ENCODE measurements around the gene NUDT1.

The NUDT1 gene

DNA sequence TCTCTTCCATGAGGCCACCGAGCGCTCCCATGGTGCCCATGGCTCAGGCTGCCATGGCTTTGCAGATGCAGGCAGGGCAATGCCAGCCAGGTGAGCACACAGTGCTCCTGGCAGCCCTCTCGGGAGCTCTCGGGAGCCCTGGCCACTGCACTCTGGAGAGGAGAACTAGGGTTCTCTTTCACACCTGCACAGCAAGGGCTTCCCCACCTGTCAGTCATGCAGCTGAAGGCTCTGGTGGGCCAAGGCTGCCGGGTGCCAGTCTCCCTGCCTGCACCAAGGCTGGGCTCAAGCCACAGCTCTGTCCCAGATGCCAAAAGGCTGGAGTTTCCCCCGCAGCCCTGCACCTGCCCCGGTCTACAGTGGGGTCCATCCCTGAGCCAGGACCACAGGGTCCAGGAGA, 32.6 kb downstream of the NUDT1 start (continued):
- TF ChIP-seq, protein P1, sequence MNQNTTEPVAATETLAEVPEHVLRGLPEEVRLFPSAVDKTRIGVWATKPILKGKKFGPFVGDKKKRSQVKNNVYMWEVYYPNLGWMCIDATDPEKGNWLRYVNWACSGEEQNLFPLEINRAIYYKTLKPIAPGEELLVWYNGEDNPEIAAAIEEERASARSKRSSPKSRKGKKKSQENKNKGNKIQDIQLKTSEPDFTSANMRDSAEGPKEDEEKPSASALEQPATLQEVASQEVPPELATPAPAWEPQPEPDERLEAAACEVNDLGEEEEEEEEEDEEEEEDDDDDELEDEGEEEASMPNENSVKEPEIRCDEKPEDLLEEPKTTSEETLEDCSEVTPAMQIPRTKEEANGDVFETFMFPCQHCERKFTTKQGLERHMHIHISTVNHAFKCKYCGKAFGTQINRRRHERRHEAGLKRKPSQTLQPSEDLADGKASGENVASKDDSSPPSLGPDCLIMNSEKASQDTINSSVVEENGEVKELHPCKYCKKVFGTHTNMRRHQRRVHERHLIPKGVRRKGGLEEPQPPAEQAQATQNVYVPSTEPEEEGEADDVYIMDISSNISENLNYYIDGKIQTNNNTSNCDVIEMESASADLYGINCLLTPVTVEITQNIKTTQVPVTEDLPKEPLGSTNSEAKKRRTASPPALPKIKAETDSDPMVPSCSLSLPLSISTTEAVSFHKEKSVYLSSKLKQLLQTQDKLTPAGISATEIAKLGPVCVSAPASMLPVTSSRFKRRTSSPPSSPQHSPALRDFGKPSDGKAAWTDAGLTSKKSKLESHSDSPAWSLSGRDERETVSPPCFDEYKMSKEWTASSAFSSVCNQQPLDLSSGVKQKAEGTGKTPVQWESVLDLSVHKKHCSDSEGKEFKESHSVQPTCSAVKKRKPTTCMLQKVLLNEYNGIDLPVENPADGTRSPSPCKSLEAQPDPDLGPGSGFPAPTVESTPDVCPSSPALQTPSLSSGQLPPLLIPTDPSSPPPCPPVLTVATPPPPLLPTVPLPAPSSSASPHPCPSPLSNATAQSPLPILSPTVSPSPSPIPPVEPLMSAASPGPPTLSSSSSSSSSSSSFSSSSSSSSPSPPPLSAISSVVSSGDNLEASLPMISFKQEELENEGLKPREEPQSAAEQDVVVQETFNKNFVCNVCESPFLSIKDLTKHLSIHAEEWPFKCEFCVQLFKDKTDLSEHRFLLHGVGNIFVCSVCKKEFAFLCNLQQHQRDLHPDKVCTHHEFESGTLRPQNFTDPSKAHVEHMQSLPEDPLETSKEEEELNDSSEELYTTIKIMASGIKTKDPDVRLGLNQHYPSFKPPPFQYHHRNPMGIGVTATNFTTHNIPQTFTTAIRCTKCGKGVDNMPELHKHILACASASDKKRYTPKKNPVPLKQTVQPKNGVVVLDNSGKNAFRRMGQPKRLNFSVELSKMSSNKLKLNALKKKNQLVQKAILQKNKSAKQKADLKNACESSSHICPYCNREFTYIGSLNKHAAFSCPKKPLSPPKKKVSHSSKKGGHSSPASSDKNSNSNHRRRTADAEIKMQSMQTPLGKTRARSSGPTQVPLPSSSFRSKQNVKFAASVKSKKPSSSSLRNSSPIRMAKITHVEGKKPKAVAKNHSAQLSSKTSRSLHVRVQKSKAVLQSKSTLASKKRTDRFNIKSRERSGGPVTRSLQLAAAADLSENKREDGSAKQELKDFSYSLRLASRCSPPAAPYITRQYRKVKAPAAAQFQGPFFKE (tag by site-specific recombination; IDR thresholded peaks at IDR 0.05; ENCODE audit: borderline replicate concordance) = no peak
- no peak for TF ChIP-seq ZNF18 (tag by site-specific recombination; IDR thresholded peaks at IDR 0.05)
- TF ChIP-seq ZNF580 (tag by site-specific recombination; IDR thresholded peaks at IDR 0.05) = no peak
- TF ChIP-seq, protein P2, sequence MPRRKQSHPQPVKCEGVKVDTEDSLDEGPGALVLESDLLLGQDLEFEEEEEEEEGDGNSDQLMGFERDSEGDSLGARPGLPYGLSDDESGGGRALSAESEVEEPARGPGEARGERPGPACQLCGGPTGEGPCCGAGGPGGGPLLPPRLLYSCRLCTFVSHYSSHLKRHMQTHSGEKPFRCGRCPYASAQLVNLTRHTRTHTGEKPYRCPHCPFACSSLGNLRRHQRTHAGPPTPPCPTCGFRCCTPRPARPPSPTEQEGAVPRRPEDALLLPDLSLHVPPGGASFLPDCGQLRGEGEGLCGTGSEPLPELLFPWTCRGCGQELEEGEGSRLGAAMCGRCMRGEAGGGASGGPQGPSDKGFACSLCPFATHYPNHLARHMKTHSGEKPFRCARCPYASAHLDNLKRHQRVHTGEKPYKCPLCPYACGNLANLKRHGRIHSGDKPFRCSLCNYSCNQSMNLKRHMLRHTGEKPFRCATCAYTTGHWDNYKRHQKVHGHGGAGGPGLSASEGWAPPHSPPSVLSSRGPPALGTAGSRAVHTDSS (tag by site-specific recombination; IDR thresholded peaks at IDR 0.05) = no peak
- no peak for TF ChIP-seq ZFP41 (tag by site-specific recombination; IDR thresholded peaks at IDR 0.05; ENCODE audit: borderline replicate concordance)
- no peak for TF ChIP-seq MEIS1 (CRISPR knock-in tag; IDR thresholded peaks at IDR 0.05; ENCODE audit: borderline replicate concordance)
- TF ChIP-seq ZNF354C (tag by site-specific recombination; IDR thresholded peaks at IDR 0.05; ENCODE audit: borderline replicate concordance, low read depth) = no peak
- TF ChIP-seq ZBTB11 (tag by site-specific recombination; conservative IDR thresholded peaks at IDR 0.05; ENCODE audit: low read depth) = no peak
- TF ChIP-seq, protein P3, sequence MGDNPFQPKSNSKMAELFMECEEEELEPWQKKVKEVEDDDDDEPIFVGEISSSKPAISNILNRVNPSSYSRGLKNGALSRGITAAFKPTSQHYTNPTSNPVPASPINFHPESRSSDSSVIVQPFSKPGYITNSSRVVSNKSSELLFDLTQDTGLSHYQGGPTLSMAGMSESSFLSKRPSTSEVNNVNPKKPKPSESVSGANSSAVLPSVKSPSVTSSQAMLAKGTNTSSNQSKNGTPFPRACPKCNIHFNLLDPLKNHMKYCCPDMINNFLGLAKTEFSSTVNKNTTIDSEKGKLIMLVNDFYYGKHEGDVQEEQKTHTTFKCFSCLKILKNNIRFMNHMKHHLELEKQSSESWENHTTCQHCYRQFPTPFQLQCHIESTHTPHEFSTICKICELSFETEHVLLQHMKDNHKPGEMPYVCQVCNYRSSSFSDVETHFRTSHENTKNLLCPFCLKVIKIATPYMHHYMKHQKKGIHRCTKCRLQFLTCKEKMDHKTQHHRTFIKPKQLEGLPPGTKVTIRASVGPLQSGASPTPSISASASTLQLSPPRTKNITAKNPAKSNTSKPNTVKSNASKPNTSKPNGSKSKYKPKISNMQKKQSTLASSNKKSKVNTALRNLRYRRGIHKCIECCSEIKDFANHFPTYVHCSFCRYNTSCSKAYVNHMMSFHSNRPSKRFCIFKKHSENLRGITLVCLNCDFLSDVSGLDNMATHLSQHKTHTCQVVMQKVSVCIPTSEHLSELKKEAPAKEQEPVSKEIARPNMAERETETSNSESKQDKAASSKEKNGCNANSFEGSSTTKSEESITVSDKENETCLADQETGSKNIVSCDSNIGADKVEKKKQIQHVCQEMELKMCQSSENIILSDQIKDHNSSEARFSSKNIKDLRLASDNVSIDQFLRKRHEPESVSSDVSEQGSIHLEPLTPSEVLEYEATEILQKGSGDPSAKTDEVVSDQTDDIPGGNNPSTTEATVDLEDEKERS (tag by site-specific recombination; IDR thresholded peaks at IDR 0.05) = no peak
- no peak for TF ChIP-seq ZNF239 (tag by site-specific recombination; IDR thresholded peaks at IDR 0.05)
- no peak for TF ChIP-seq ZNF416 (tag by site-specific recombination; IDR thresholded peaks at IDR 0.05)
- TF ChIP-seq ZNF394 (tag by site-specific recombination; IDR thresholded peaks at IDR 0.05; ENCODE audit: borderline replicate concordance) = no peak

Measured in HEK293 (cell line).